NOMO-1 treated with dmso at 0.1 percent for 144 hours (cell line): ENCODE results near the gene SUMO3.
A peak's percentile ranks its signal among the peaks of the same experiment; 100 is the strongest.
"Not testable (repeated sequence)": the region's sequence is repeated elsewhere in the genome, so short reads cannot be mapped to it uniquely, and the experiment has no call there.

Experiments used
- DNase-seq: peaks from one replicate; lab custom pipeline; 2025; ENCODE audit not compliant: unreplicated experiment; lab: John Stamatoyannopoulos, UW

SUMO3 gene

GRCh38 chr21:44847261-44848056, 29.6 kb upstream of the SUMO3 start:
- no peak for DNase-seq

DNA sequence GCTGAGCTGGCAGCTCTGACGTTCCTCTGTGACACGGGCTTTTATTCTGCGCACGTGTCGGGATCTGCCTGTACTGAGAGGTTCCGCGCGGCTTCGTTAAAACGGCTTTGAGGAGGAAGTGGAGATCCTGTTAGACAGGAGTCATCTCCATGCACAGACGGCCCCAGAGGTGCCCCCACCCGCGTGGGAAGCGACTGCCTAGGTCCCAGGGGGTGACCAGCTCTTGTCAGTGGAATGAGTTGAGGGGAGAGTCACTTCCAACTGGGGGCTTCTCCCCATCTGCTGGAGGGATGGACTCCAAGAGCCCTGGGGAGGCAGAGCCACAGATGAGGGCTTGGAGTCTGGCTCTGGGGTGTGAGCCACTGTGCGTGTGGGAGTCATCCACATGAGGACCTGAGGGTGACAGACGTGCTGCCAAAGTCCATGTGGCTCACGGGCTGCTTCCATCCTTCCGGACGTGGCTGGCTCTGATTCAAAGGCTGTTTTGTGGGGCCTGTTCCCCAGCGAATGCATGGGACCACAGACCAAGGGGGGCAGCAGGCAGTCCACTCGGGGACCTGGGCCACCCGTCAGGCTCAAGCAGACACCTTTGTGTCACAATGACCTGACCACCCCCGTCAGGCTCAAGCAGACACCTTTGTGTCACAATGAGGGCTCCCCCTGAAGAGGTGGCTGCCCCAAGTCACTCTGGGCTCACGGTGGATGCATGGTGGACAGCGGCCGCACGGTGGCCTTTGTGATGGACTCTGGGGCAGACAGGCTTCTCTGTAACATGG, 28.8 kb upstream of the SUMO3 start:
- peak; percentile 65 for DNase-seq

DNA sequence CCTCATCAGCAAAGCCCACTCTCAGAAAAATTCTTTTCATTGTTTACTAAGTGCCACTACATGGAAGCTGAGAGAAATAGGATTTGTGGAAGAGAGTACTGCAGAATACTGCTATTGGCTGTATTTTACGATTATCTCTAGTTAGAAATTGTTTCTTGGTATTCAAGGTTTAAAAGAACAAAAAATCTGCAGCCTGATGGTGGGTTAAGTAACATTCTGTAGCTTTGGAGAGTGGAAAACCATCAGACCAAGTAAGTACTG, 28.3 kb upstream of the SUMO3 start:
- DNase-seq: no peak

DNA sequence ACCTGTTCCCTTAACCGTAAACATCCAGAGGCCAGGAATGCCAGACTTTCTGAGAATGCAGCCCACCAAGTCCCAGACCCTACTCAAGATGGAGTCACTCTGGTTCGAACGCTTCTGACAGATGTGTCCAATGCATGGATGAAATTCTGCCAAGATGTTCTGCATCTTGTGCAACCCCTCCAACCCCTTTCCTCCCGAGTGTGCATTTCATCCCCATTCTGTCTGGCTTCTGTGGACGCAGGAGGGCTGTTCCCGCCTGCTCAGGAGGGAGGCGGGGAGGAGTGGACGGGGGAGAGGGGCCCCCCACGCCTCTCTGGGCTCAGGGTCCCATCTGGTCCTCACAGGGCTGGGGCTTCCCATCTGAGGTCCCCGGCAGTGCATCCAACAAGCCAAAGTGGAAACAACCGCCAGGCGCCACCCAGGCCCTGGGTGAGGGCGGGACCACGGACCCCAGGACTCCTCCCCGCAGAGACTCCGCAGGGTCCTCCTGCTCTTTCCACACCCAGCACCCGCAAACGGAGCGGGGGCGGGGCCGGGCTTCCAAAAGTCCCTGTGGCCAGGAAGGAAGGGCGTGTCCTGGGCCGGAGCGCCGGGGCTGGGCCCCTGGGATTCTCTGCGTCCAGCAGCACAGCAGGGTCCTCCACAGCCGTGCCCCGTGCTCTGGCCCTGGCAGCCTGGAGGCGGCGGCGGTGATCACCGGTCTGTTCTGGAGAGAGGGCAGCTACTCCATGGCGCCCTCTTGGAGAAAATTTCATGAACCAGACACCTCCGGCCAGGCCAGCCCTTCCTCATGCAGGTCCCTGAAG, 27.8 kb upstream of the SUMO3 start:
- DNase-seq: peak; percentile 73

- no peak for DNase-seq
These were observed 26.4 kb upstream of the SUMO3 start for GRCh38 chr21:44844256-44844655.

- DNase-seq: no peak
These were observed 25.0 kb upstream of the SUMO3 start for GRCh38 chr21:44842721-44843445.

DNA sequence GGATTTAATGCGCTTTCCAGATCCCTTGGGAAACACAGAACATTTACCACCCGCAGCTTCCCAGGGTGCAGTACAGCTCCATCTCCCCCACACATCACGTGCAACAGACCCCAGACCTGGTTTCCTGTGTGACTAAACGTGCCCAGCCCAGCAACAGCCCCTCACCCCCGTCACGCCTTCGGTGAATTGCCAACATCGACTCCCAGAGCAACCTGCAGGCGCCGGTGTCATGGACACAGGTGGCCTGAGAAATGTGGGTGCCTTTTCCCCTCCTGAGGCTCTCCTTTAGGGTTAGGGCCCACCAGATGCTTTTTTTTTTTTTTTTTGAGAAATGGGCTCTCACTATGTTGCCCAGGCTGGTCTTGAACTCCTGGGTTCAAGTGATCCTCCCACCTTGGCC, 24.2 kb upstream of the SUMO3 start:
- DNase-seq: no peak

DNA sequence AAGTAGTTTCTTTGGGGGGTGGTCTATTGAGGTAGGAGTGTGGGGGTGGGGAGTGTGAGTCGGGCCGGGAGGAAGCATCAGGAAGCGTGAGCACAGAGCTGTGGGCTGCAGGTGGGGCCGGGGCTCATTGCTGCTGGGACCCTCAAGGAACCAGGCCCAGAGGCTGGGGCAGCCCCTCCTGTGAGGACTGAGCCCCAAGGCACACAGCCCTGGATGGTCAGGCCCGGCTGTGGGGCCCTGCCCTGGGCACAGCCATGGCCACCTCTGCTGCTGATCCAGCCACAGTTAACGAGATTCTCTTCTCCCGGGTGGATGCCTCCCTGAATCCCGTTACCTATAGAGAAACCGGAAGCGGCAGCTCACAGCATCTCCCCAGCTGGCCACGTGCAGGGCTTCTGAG, 22.9 kb upstream of the SUMO3 start:
- no peak for DNase-seq

- DNase-seq: no peak
These were observed 21.1 kb upstream of the SUMO3 start for GRCh38 chr21:44838951-44839350.

DNA sequence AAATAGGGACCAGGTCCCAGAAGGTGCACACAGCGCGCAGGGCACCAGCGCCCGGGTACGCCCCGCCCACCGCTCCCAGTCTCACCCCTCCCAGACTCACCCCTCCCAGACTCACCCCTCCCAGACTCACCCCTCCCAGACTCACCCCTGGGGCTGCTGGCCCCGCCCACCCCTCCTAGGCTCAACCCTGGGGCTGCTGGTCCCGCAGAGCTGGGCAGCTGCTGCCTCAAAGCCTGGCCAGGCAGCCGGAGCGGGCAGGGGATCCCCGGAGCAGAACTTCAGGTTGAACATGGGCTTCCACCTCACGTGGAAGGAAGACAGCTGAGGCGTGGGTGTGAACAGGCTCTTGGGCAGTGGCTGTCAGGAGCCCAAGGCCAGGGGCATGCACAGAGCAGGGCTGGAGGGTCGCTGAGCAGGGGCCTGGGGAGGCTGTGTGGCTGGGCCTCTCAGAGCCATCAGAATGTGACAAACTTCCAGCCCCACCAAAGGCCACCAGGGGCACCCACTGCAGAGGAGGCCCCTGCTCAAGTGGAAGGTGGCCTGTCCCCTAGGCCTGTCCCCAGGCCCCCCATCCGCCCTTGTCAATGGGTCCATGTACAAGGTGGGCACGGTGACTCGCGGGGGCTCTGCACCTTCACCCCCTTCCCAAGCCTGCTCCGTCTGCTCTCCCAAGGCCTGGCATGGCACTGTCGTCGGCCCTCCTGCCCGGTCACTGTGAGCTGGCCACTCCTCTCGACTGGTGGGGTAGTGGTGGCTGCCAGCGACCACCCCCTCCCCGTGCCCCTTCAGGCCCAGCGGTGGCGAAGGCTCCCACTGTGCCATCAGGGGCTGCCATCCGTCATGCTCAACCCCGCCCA, 20.4 kb upstream of the SUMO3 start:
- no peak for DNase-seq

DNA sequence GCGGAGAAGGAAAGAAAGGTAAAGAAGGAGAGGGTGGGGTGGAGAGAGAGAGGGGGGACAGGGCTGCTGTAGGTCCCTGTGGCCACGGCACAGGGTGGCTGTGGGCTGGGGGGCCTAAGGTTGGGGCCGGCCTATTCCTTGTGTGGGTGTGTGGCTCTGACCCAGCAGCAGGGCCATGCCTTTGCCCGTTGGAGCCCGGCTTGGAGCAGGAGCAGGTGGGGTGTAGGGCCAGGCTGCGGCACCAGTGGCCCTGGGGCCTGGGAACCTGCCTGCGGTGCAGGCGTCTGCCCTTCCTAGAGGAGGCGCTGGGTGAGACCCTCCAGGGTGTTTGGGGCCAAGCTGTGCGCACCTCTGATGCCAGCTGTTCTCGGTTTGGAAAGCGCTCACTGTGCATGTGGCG, 19.7 kb upstream of the SUMO3 start:
- DNase-seq: no peak

GRCh38 chr21:44836666-44837471, 19.0 kb upstream of the SUMO3 start:
- peak; percentile 57 for DNase-seq

DNA sequence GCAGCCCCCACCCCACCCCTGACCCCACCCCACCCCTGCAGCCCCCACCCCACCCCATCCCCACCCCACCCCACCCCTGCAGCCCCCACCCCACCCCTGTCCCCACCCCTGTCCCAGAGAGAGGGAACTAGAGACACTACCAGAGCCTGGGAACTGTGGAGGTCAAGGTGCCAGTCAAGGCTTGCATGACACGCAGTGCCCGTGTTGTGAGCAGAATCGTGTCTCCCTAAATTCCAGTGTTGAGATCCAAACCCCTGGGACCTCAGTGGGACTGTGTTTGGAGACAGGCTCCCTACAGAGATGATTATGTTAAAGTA, 18.4 kb upstream of the SUMO3 start:
- no peak for DNase-seq

- no peak for DNase-seq
These were observed 17.7 kb upstream of the SUMO3 start for GRCh38 chr21:44835647-44835973.

GRCh38 chr21:44834951-44835646, 17.2 kb upstream of the SUMO3 start:
- DNase-seq: no peak

DNA sequence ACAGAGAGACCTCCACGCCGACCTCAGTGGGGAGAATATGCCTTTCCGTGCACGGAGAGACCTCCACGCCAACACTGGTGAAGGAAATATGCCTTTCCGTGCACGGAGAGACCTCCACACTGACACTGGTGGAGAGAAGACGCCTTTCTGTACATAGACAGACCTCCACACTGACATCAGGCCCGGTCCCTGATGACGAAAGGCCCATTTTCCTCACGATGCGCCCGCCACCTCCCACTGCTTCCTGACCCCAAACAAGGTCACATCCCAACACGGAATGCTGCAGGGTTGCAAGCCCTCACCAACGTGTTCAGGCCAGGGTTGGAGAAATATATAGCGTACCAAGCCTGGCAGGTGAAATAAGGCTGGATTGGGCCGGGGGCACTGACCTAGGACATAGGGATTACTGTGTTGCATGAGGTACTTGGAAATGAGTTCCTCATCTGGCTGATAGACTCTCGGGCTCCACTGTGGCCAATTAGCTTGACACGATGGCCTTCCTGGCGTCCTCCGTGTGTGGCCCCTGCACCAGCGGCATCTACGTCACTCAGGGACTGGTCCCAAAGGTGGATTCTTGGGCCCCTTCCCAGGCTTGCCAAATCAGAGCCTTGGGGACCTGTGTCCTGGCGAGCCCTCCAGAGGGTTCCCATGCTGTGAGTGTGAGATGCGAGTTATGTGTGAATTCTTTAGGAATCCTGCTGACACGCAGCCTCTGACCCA, 16.5 kb upstream of the SUMO3 start:
- DNase-seq: no peak

DNA sequence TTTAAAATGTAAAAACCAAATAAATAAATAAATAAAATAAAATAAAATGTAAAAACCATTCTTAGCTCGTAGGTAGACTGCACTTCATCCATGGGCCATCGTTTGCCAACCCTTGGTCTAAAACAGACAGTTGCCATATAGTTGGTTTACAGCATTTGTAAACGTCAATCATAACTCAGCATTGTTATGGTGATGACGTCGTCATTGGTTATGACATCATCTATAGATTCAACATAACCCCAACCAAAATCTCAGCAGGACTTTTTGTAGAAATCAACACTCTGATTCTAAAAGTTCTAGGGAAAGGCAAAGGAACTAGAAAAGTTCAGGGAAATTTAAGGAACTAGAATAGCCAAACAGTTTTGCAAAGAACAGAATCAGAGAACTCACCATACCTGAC, 15.8 kb upstream of the SUMO3 start:
- DNase-seq: no peak

GRCh38 chr21:44832516-44833255, 14.8 kb upstream of the SUMO3 start:
- DNase-seq: not testable (repeated sequence)
